Ramos (cell line): ENCODE data around the gene TRIM25.
"Not testable (repeated sequence)": the region's sequence is repeated elsewhere in the genome, so short reads cannot be mapped to it uniquely, and the experiment has no call there.

Experiments
- in situ Hi-C: fragments of 300-500 bp; cut with MboI; formaldehyde crosslinking; loops from one replicate; pipeline ENCODE4 v1.14.3; 2022; ENCODE audit warnings: low sequenced_read_pairs; ENCODE audit not compliant: unreplicated experiment

TRIM25 gene, protein sequence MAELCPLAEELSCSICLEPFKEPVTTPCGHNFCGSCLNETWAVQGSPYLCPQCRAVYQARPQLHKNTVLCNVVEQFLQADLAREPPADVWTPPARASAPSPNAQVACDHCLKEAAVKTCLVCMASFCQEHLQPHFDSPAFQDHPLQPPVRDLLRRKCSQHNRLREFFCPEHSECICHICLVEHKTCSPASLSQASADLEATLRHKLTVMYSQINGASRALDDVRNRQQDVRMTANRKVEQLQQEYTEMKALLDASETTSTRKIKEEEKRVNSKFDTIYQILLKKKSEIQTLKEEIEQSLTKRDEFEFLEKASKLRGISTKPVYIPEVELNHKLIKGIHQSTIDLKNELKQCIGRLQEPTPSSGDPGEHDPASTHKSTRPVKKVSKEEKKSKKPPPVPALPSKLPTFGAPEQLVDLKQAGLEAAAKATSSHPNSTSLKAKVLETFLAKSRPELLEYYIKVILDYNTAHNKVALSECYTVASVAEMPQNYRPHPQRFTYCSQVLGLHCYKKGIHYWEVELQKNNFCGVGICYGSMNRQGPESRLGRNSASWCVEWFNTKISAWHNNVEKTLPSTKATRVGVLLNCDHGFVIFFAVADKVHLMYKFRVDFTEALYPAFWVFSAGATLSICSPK

GRCh38 chr17:56913867-56914580, at the start of gene TRIM25:
Gene TRIM25 (minus strand): TSS chr17:56914049. CDS start chr17:56913988, 61 bp downstream.
- in situ Hi-C loops: no loop called here

GRCh38 chr17:56960596-56961538, 47.0 kb upstream of the TRIM25 start, which contains the start of gene COIL:
Gene COIL (minus strand): TSS chr17:56961050. CDS start chr17:56961019, 31 bp downstream.
- in situ Hi-C loops: no loop called here

- in situ Hi-C loops: no loop called here
Measured at GRCh38 chr17:56956992-56957391, 43.1 kb upstream of the TRIM25 start.

- in situ Hi-C loops: no loop called here
Measured at GRCh38 chr17:56949595-56949994, 35.7 kb upstream of the TRIM25 start.

DNA sequence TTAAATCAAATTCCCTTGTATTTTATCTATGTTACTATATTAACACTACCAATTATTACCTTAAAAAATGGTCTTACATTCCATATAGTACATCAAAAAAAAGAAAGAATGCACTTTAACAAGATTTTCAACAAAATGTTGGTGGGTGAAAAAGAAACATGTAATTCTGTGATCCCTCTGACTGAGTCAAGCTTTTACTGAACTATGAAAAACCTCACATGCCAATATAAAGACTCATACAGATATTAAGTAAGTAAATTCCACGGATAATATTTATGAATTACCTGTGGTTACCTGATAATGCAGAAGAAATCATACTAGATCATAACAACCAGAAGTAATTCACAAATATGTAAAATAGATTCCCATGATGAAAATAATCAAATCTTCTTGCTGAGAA, 34.6 kb upstream of the TRIM25 start:
- in situ Hi-C loops: no loop called here

DNA sequence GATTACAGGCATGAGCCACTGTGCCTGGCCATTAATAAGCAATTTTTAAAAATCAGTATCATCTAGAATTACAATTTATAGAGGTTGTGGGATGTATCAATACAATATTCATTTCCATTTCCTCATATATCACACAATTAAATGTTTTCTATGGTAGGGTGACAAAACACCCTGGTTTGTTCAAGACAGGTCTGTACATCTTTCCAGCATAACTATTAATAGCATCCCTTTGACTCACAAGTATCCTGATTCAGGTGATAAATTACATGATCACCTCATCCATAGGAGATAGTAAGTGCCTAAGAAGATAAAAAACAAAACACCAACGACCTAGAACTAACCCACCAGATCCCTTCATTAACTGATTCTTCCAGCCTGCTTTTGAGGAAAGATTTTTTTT, 33.9 kb upstream of the TRIM25 start:
- in situ Hi-C loops: no loop called here

DNA sequence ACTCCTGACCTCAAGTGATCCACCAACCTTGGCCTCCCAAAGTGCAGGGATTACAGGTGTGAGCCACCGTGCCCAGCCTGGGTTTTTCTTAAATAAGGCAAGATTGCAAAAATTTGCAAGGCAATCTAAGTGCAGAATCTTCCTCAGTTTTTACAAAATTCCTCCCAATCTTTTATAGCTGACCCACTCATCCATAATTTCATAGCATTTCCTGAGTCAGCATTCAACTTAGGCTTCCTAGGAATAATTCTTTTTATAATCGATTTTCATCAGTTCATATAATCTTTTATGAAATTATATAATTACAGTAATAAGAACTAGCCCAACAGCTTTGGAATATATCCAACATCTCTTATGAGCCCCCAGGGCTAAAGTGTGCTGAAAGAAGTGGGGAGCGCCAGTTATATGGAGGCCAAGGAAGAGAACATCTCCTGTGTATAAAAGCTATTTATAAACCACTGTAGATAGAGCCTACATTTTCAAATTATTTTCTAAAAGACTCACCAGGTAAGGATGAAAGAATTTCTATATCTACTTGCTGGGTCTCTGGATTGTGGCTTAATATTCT, 32.2 kb upstream of the TRIM25 start:
- in situ Hi-C loops: no loop called here

DNA sequence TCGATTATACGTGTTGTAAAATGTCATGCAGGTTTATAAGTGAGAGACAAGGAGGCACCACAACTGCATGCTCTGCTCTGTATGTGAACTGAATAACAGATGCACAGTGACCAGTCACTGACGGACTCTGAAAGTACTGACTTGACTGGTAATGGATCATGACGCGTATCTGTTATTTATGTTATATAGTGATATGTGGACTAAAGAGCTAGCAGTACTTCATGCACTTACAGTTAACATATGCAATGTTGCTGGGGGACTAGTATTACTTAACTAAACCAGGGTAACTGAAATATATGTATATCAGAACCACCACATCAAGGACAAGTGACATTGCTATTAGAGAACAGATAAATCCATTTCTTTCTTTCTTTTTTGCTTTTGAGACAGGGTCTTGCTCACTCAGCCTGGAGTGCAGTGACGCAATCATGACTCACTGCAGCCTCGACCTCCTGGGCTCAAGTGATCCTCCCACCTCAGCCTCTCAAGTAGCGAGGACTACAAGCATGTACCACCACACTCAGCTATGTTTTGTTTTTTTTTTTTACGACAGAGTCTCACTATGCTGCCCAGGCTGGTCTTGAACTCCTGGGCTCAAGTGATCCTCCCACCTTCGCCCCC, 29.8 kb upstream of the TRIM25 start:
- in situ Hi-C loops: loop anchor here (5.0 kb wide), 2 partner anchors 51 to 126 kb away; no protein-coding TSS in a partner anchor

DNA sequence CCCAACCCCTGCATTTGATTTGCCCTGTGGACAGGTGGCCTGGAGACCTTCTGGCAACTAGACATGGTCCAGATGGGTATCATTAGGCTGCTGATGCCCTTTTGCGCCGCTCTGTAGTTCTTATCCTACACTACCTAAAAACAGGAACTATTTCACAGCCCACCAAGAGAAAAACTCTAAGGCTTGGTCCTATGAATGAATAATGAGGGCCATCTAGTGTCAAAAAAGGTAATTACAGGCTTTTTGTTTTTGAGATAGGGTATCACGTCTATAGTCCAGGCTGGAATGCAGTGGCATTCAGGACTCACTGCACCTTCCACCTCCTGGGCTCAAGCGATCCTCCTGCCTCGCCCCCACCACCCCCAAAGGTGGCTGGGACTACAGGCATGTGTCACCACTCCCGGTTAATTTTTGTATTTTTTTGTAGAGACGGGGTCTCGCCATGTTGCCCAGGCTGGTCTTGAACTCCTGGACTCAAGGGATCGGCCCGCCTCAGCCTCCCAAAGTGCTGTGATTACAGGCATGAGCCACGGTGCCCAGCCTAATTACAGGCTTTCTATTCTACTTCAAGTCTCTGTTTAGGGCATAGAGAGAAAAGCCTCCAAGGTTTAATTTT, 26.1 kb upstream of the TRIM25 start:
- in situ Hi-C loops: loop anchor here (5.0 kb wide), 2 partner anchors 48 to 123 kb away; no protein-coding TSS in a partner anchor

- in situ Hi-C loops: not testable (repeated sequence)
Measured at GRCh38 chr17:56938206-56938605, 24.4 kb upstream of the TRIM25 start.

GRCh38 chr17:56937687-56938086, 23.8 kb upstream of the TRIM25 start:
- in situ Hi-C loops: no loop called here

GRCh38 chr17:56936697-56937322, 23.0 kb upstream of the TRIM25 start:
- in situ Hi-C loops: no loop called here

DNA sequence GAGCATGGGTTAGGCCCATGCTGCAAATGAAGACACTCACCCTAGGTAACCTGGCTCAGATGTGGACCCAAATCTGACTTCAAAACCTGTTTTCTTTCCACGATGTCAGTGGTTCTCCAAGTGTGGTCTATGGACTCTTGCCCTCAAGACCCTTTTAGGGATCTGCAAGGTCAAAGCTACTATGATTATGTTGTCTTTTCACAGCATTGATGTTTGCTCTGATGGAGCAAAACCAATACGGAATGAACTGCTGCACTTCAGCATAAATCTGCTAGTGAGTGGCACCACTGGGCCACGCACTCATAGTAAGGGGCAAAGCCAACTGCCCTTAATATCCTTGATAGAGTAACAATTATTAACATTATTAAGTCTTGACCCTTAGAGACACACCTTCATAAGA, 21.6 kb upstream of the TRIM25 start:
- in situ Hi-C loops: no loop called here

GRCh38 chr17:56934280-56934679, 20.4 kb upstream of the TRIM25 start:
- in situ Hi-C loops: no loop called here

GRCh38 chr17:56933868-56934267, 20.0 kb upstream of the TRIM25 start:
- in situ Hi-C loops: no loop called here

GRCh38 chr17:56933151-56933745, 19.4 kb upstream of the TRIM25 start:
- in situ Hi-C loops: no loop called here

- in situ Hi-C loops: no loop called here
Measured at GRCh38 chr17:56930739-56931337, 17.0 kb upstream of the TRIM25 start.
